HPDE6-E6E7 (cell line): ENCODE measurements around the gene TBC1D2B.
"Not testable (repeated sequence)": the region's sequence is repeated elsewhere in the genome, so short reads cannot be mapped to it uniquely, and the experiment has no call there.

Experiments used
- DNase-seq: peaks from one replicate; pipeline ENCODE4 v3.0.0; 2011; ENCODE audit warnings: missing footprints; ENCODE audit errors: extremely low spot score

TBC1D2B gene

GRCh38 chr15:77975332-77976094 is 102.0 kb downstream of the TBC1D2B start:
- no peak for DNase-seq

DNA sequence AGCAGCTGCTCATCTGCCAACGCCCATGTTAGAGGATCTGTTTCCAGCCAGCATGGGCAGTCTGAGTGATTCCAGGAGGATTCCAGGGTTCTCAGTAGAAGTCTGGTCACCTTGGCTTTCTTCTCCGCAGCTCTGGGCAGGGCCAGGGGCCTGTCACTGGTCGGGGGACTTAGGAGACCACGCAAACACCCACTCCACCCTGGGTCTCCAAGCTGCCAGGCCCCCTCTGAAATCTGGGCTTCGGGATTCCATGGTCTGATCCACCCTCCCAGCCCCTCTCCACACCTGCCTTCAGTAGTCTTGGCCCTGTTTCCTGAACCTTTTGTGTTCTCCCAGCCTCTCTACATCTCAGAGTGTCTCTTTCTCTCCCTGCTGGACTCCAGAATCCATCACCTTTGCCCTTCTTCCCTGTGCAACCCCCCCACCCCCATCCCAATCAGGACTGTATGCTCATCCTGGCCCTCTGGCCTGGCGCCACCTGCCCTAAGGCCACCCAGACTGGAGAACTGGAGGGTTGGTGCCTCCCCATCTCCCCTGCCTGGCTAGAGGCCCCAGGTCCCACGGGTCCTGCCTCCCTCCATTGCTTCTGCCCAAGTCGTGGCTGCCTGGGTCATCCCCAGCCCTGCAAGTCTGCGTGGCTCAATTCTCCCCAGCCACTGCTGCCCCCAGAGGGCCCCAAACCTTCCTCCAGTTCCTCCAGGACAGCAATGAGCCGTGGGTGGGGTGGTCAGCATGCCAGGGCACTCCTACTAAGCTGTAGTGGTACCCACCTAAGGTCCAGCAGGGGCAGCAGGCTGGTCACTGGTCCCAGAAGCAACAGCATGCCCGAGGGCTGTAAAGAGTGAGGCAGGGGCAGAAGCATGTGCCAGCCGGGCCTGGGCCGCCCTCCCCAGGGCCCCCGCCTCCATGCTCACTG is 102.8 kb downstream of the TBC1D2B start:
- no peak for DNase-seq

GRCh38 chr15:77974098-77974414 is 103.5 kb downstream of the TBC1D2B start:
- no peak for DNase-seq

DNA sequence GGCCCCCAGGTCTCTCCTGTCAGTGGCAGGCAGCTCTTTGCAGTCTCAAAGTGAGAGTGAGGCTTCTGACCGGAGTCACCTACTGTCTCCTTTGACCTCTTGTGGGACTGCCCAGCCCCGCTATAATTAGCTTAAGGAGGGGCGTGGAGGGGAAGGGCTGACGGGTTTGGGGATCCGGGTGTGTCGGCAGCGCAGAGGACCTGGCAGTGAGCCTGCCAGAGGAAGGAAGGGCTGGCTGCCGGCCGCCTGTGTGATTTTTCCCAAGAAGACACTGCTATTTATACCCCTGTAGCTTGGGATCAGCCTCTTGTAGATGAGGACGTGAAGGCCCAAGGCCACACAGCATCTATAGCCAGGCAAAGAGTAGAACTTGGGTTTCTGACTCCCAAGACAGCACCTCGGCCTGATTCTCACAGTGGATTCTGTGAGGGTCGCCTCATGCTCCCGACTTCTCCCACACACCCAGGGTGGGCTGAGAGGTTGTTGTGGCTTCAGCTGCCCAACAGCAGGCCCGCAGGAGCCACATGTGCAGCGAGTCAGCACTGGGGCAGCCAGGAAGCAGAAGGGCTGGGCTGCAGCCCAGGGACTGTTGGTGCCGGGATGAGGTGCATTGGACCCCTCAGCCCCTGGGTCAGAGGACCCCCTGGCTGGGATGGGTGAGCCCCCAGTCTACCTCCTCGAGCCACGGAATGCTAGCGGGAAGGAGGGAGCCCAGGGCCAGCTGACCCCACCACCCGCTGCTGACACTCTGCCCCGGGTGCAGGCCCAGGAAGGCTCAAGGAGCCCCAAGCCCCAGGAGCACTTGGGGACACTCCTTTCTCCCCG is 104.0 kb downstream of the TBC1D2B start:
- DNase-seq = not testable (repeated sequence)

DNA sequence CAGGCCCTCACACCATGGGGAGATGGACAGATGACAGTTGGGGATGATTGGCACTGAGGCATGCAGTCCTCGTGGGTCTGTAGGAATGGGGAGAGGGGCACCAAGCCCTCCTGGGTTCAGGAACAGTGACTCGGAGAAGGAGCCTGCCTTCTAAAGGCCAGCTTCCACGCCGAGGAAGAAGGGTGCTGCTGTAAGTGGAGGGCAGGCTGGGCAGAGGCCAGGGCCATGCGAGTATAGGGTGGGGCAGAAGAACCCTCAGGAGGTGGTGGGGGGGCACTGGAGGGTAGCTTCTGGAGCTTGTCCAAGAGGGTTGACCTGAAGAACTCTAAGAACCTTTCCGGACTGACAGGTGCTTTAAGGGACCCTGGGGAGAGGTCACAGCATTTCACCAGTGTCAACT is 104.8 kb downstream of the TBC1D2B start:
- not testable (repeated sequence) for DNase-seq

GRCh38 chr15:77971875-77972274 is 105.6 kb downstream of the TBC1D2B start:
- not testable (repeated sequence) for DNase-seq

DNA sequence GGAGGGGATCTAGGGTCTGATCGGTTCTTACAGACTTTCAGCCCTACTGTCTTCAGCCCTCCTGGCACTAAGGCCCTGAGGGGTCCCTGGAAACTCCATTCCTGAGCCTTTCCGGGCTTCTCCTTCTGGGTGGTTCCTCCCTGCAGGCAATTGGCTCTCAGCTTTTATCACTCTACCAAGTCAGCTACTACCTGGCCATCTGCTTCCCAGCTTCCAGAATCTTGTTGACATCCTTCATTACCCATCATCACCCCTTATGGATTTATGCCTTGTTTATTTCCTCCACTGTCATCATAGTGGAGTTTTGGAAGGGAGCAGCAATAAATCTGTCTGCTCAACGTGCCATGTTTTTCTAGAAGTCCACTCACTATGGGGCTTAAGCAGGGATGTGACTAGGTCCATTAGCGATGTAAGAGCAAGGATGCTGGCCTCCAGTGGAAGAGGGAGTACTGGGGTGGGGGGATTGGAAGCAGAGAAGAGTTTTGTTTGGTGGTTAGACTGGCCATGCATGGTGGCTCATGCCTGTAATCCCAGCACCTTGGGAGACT is 106.6 kb downstream of the TBC1D2B start:
- not testable (repeated sequence) for DNase-seq

GRCh38 chr15:77969055-77969454 is 108.5 kb downstream of the TBC1D2B start:
- no peak for DNase-seq

DNA sequence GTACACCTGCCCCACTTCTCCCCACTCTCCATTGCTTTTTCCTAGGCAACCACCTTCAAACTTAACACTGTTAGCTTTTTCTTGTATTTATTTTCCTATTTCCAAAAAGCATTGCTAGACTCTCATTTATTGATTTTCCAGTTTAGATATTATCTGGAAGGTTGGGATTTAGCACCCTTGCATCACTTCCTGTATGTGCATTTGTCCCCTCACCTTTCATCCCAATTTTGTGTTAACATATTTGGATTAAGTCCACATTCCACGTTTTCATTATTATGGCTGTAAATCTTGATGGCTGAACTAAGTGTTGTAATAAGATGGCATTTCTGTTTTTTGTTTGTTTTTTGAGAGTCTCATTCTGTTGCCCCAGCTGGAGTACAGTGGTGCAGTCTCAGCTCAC is 109.7 kb downstream of the TBC1D2B start:
- no peak for DNase-seq

DNA sequence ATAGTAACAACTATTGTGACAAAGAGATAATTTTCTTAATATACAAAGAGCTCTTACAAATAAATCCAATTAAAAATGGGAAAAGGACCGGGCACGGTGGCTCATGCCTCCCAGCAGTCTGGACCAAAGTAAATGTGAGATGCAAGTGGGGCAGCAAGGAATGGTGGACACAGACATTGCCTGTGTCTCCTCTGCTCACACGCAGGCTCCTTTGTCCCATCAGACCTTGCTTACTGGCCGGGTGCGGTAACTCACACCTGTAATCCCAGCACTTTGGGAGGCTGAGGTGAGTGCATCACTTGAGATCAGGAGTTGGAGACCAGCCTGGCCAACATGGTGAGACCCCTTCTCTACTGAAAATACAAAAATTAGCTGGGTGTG is 110.3 kb downstream of the TBC1D2B start:
- not testable (repeated sequence) for DNase-seq

DNA sequence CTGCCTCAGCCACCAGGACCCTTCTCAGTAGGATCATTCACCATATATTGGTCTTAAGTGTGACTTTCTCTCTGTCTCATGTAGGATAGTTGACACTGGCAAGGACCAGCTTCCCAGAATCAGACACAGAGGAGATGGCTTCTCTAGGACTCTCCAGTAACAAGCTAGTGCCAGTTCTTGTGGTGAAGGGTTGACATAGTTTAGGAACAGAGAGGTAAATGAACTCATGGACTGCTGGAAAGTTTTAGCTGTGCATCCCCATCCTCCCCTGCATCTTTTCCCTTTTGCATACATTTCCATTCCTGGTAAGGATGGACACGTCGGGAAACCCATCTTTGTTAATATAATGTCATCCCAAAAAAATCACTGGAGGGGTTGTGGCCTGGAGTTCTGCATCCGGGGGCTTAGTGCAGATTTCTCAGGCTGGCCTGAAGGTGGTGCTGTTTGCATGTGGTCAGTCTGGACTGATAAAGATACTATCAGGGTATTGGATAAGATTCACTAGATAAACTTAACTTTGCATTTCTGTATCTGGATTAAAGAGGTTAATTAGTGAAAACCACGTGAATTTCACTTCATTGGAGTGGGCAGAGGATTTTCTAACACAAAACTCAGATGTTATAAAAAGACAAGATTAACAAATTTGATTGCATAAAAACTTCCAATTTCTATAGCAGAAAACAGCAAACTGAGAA is 110.8 kb downstream of the TBC1D2B start:
- peak; percentile 52 for DNase-seq

- DNase-seq = no peak
Measured at GRCh38 chr15:77964193-77964592, 113.3 kb downstream of the TBC1D2B start.

GRCh38 chr15:77959432-77959879 is 118.1 kb downstream of the TBC1D2B start:
- DNase-seq = peak; percentile 71

- not testable (repeated sequence) for DNase-seq
Measured at GRCh38 chr15:77958716-77959431, 118.6 kb downstream of the TBC1D2B start.

DNA sequence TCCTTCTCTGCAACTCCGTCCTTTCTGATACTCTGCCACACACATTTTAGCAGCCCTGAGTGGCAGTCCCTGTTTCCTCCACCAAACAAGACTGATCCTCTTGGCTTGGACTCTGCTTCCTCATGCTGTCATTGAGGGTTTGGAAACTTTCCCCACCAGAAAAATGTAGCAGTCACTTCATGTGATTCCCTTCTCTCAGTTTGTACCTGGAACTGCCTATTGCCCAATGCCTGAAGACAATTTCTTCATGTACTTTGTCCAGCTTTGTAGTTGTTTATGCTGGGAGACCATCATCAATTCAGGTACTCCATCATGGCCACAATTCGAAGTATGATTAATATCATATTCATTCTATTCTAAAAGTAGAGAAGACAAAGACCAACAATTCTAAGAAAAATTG is 119.5 kb downstream of the TBC1D2B start:
- not testable (repeated sequence) for DNase-seq

- DNase-seq = not testable (repeated sequence)
Measured at GRCh38 chr15:77953926-77954325, 123.6 kb downstream of the TBC1D2B start.

- not testable (repeated sequence) for DNase-seq
Measured at GRCh38 chr15:77952928-77953446, 124.5 kb downstream of the TBC1D2B start.

- DNase-seq = not testable (repeated sequence)
Measured at GRCh38 chr15:77951105-77951786, 126.3 kb downstream of the TBC1D2B start.

DNA sequence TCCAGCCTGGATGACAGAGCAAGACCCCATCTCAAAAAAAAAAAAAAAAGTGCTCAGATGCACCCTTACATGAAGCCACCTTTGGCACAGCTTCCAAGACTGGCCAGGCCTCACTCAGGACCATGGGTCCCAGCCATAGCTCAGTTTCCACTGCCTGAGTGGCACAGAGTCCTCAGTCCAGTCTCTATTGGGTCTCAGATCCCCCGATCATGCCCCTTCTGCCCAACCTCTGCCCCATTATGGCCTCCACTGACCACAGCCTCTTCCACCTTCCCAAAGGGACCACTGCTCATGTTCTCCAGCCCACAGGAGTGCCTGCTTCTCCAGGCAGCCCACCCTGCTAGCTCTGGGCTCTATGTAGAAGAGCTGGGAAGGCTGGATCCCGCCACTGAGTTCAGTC is 127.0 kb downstream of the TBC1D2B start:
- DNase-seq = not testable (repeated sequence)
